Liver (tissue), 9 donors: ENCODE data around the gene SORL1. TPM values are rescaled to one million over a fixed set of nuclear protein-coding genes. Genes with fewer than 3 reads are reported as not detected.

Source experiments
- DNase-seq: peaks from one replicate; pipeline ENCODE4 v3.0.0-alpha.2; 2017; ENCODE audit warnings: low spot score
- H3K27ac ChIP-seq, 2 donors: one replicate each; pipeline ENCODE4 v1.7.0; 2013; ENCODE audit warnings: inconsistent platforms in 2 of 2, low read length in 2 of 2, control low read depth in 1 of 2, low read depth in 1 of 2, mild to moderate bottlenecking in 1 of 2
- H3K27me3 ChIP-seq, 4 donors: one replicate each; pipeline versions ENCODE4 v1.6.1 to v1.7.0; 2013; ENCODE audit warnings: low read length in 3 of 4, inconsistent platforms in 1 of 4, mild to moderate bottlenecking in 1 of 4, moderate library complexity in 1 of 4; ENCODE audit not compliant: control insufficient read depth in 4 of 4, insufficient read depth in 4 of 4
- H3K36me3 ChIP-seq, 4 donors: one replicate each; pipeline versions ENCODE4 v1.6.1 to v1.7.0; 2013; ENCODE audit warnings: low read length in 3 of 4, mild to moderate bottlenecking in 3 of 4, low read depth in 1 of 4, moderate library complexity in 1 of 4; ENCODE audit not compliant: control insufficient read depth in 4 of 4, insufficient read depth in 3 of 4
- H3K4me1 ChIP-seq, 4 donors: one replicate each; pipeline versions ENCODE4 v1.6.1 to v1.7.0; 2013; ENCODE audit warnings: low read length in 3 of 4, mild to moderate bottlenecking in 3 of 4, moderate library complexity in 1 of 4; ENCODE audit not compliant: control insufficient read depth in 4 of 4, insufficient read depth in 4 of 4
- H3K4me3 ChIP-seq, 3 donors: one replicate each; pipeline versions ENCODE4 v1.6.1 to v1.7.0; 2013; ENCODE audit warnings: low read length in 3 of 3, control low read depth in 1 of 3, low read depth in 1 of 3, mild to moderate bottlenecking in 1 of 3
- H3K9ac ChIP-seq, 2 donors: one replicate each; pipeline ENCODE4 v1.7.0; 2013; ENCODE audit warnings: low read length in 2 of 2, mild to moderate bottlenecking in 2 of 2, moderate library complexity in 2 of 2, control low read depth in 1 of 2, low read depth in 1 of 2
- H3K9me3 ChIP-seq, 4 donors: one replicate each; pipeline versions ENCODE4 v1.6.1 to v1.7.0; 2013; ENCODE audit warnings: low read length in 3 of 4; ENCODE audit not compliant: control insufficient read depth in 4 of 4
- ATF3 ChIP-seq: IDR thresholded peaks from 2 replicates; pipeline ENCODE4 v1.6.1; 2016; ENCODE audit warnings: antibody characterized with exemption
- EGR1 ChIP-seq, 2 donors: IDR thresholded peaks; 2 replicates each; pipeline ENCODE4 v1.6.1; 2016 to 2018; ENCODE audit warnings: antibody characterized with exemption in 2 of 2, low read depth in 2 of 2
- FOXA1 ChIP-seq: IDR thresholded peaks from 2 replicates; pipeline ENCODE4 v1.6.1; 2016; ENCODE audit warnings: antibody characterized with exemption
- FOXA2 ChIP-seq: IDR thresholded peaks from 2 replicates; pipeline ENCODE4 v1.6.1; 2016; ENCODE audit warnings: antibody characterized with exemption
- GABPA ChIP-seq, 2 donors: IDR thresholded peaks in 1 of 2; conservative IDR thresholded peaks in 1 of 2; 2 replicates each; pipeline ENCODE4 v1.6.1; 2016; ENCODE audit warnings: antibody characterized with exemption in 2 of 2, mild to moderate bottlenecking in 1 of 2, moderate library complexity in 1 of 2
- HNF4A ChIP-seq, 2 donors: conservative IDR thresholded peaks; 2 replicates each; pipeline ENCODE4 v1.6.1; 2016; ENCODE audit warnings: antibody characterized with exemption in 2 of 2, mild to moderate bottlenecking in 2 of 2
- HNF4G ChIP-seq: IDR thresholded peaks from 2 replicates; pipeline ENCODE4 v1.6.1; 2016; ENCODE audit warnings: antibody characterized with exemption
- JUND ChIP-seq, 2 donors: IDR thresholded peaks; 2 replicates each; pipeline ENCODE4 v1.6.1; 2016; ENCODE audit warnings: antibody characterized with exemption in 2 of 2
- NR2F2 ChIP-seq: IDR thresholded peaks from 2 replicates; pipeline ENCODE4 v1.6.1; 2016; ENCODE audit warnings: antibody characterized with exemption
- RAD21 ChIP-seq, 2 donors: IDR thresholded peaks; 2 replicates each; pipeline ENCODE4 v1.6.1; 2016; ENCODE audit warnings: antibody characterized with exemption in 2 of 2, mild to moderate bottlenecking in 2 of 2
- RXRA ChIP-seq, 2 donors: IDR thresholded peaks; 2 replicates each; pipeline ENCODE4 v1.6.1; 2017 to 2018; ENCODE audit warnings: antibody characterized with exemption in 2 of 2, mild to moderate bottlenecking in 1 of 2
- SP1 ChIP-seq: IDR thresholded peaks from 2 replicates; pipeline ENCODE4 v1.6.1; 2018; ENCODE audit warnings: antibody characterized with exemption, mild to moderate bottlenecking
- TAF1 ChIP-seq: conservative IDR thresholded peaks from 2 replicates; pipeline ENCODE4 v1.6.1; 2016; ENCODE audit warnings: antibody characterized with exemption, mild to moderate bottlenecking
- YY1 ChIP-seq: IDR thresholded peaks from 2 replicates; pipeline ENCODE4 v1.6.1; 2016; ENCODE audit warnings: antibody characterized with exemption, mild to moderate bottlenecking
- ZBTB33 ChIP-seq: IDR thresholded peaks from 2 replicates; pipeline ENCODE4 v1.6.1; 2016; ENCODE audit warnings: antibody characterized with exemption
- WGBS: extraction: QIAGEN DNeasy Blood & Tissue Kit; methylation state at CpG from one replicate; pipeline ENCODE4 v1.1.7; 2013; 5-methylcytosine and 5-hydroxymethylcytosine counted together
- polyA plus RNA-seq, 2 donors: library from polyadenylated mRNA; stranded (reverse) in 1 of 2; unstranded in 1 of 2; fragments of 200-250 nt in 1 of 2; fragments of >200 nt in 1 of 2; fragmentation: Nextera tagmentation in 1 of 2; extraction: Ambion mirVana in 1 of 2; gene quantifications; one replicate each; pipeline versions ENCODE4 v1.2.1 to v1.2.3, GENCODE V29; 2013 to 2015
- total RNA-seq, 2 donors: library from RNA; depleted of rRNA; stranded (reverse); fragments of >200 nt; gene quantifications; one replicate each; pipeline ENCODE4 v1.2.3, GENCODE V29; 2014
- TF ChIP-seq, protein P1 (sequence below): IDR thresholded peaks from 2 replicates; pipeline ENCODE4 v1.6.1; 2016; ENCODE audit warnings: antibody characterized with exemption, mild to moderate bottlenecking
- TF ChIP-seq, protein P2 (sequence below): IDR thresholded peaks from 2 replicates; pipeline ENCODE4 v1.6.1; 2016; ENCODE audit warnings: antibody characterized with exemption
- TF ChIP-seq, protein P3 (sequence below): fragments of 150-350 bp; IDR thresholded peaks from 2 replicates; pipeline ENCODE4 v1.5.1; 2017; ENCODE audit warnings: improper control_type of control experiment, low read depth, low read length; ENCODE audit not compliant: missing input control
- donor health status: healthy.
- donor health status: healthy.
- donor health status: healthy.
- donor health status: healthy.
- donor health status: healthy.

Gene SORL1
- total and polyA plus RNA-seq, 4 donors, result 14.6 to 124 (median 25.4) TPM

DNA sequence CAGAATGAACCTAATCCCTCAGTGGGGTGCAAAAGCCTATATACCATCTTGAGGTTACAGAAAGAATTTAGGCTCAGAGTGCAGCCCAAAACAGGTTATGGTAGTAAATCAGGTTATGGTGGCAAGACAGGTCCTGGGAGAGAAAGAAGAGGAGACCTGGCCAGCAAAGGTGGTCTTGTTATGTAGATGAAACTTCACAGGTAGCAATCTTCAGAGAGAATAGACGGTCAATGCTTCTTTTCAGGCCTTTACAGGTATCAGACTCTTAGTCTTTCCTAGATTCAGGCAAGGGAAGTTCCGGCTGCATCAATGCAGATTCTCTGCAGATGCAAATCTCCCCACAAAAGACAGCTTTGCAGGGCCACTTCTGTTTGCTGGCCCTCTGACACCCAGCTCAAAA, 45.8 kb upstream of the SORL1 start:
- Histone ChIP-seq H3K4me3 (no peak overlapping the region), H3K4me1 (no peaks in the 10 kb centered on the region), H3K36me3 (no peaks in the 10 kb centered on the region), H3K27ac (no peak overlapping the region), H3K27me3 (no peaks in the 10 kb centered on the region), H3K9ac (no peak overlapping the region), H3K9me3 (no peaks in the 10 kb centered on the region)
- no peak for TF ChIP-seq ZBTB33
- no peak for TF ChIP-seq HNF4G
- TF ChIP-seq GABPA (IDR thresholded peaks at IDR 0.05 in 1 of 2, conservative IDR thresholded peaks at IDR 0.05 in 1 of 2), result no peak
- no peak for TF ChIP-seq SP1
- TF ChIP-seq JUND (IDR thresholded peaks at IDR 0.05), result no peak
- TF ChIP-seq EGR1 (IDR thresholded peaks at IDR 0.05; ENCODE audit: low read depth in 2 of 2), result no peak
- TF ChIP-seq YY1, result no peak
- no peak for TF ChIP-seq ATF3
- TF ChIP-seq, protein P1, sequence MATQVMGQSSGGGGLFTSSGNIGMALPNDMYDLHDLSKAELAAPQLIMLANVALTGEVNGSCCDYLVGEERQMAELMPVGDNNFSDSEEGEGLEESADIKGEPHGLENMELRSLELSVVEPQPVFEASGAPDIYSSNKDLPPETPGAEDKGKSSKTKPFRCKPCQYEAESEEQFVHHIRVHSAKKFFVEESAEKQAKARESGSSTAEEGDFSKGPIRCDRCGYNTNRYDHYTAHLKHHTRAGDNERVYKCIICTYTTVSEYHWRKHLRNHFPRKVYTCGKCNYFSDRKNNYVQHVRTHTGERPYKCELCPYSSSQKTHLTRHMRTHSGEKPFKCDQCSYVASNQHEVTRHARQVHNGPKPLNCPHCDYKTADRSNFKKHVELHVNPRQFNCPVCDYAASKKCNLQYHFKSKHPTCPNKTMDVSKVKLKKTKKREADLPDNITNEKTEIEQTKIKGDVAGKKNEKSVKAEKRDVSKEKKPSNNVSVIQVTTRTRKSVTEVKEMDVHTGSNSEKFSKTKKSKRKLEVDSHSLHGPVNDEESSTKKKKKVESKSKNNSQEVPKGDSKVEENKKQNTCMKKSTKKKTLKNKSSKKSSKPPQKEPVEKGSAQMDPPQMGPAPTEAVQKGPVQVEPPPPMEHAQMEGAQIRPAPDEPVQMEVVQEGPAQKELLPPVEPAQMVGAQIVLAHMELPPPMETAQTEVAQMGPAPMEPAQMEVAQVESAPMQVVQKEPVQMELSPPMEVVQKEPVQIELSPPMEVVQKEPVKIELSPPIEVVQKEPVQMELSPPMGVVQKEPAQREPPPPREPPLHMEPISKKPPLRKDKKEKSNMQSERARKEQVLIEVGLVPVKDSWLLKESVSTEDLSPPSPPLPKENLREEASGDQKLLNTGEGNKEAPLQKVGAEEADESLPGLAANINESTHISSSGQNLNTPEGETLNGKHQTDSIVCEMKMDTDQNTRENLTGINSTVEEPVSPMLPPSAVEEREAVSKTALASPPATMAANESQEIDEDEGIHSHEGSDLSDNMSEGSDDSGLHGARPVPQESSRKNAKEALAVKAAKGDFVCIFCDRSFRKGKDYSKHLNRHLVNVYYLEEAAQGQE, result no peak
- TF ChIP-seq RAD21 (IDR thresholded peaks at IDR 0.05), result no peak
- TF ChIP-seq RXRA (IDR thresholded peaks at IDR 0.05), result no peak
- no peak for TF ChIP-seq FOXA2
- TF ChIP-seq, protein P2, sequence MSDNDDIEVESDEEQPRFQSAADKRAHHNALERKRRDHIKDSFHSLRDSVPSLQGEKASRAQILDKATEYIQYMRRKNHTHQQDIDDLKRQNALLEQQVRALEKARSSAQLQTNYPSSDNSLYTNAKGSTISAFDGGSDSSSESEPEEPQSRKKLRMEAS, result no peak
- WGBS, result 95% methylated on average over 2 of the region's 2 CpGs
- no peak for DNase-seq

DNA sequence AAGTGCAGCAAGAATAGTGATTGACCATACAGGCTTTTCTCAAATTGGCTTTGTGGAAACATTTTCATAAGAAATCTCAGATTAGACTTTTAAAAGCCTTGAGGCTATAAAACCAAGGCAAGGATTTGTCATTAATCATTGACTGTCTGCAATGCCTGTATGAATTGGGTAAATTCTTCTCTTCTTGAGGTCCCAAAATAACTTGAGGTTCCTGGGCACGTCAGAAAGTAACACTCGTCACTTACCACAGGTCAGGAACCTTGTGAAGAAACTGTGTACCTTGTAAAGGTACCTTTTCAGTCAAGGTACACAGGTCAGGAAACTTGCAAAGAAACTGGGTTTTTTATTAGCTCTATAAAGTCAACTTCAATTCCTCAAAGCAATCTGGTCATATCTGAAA, 43.3 kb upstream of the SORL1 start:
- no peak for DNase-seq
- 81% methylated on average over 2 of the region's 2 CpGs for WGBS
- H3K4me3 ChIP-seq, result no peak overlapping the region
- no peak overlapping the region for H3K27ac ChIP-seq
- H3K36me3 ChIP-seq, result no peaks in the 10 kb centered on the region
- no peak overlapping the region for H3K9ac ChIP-seq
- H3K9me3 ChIP-seq, result no peaks in the 10 kb centered on the region
- no peaks in the 10 kb centered on the region for H3K27me3 ChIP-seq
- H3K4me1 ChIP-seq, result peaks cover 0 to 3% (median 0%) of the 10 kb centered on the region in 4 donors
- no peak for TF ChIP-seq FOXA1
- TF ChIP-seq, protein P2, result no peak
- TF ChIP-seq NR2F2, result no peak
- TF ChIP-seq EGR1 (IDR thresholded peaks at IDR 0.05; ENCODE audit: low read depth in 2 of 2), result no peak
- no peak for TF ChIP-seq TAF1
- no peak for TF ChIP-seq SP1
- TF ChIP-seq FOXA2, result no peak
- TF ChIP-seq, protein P3, sequence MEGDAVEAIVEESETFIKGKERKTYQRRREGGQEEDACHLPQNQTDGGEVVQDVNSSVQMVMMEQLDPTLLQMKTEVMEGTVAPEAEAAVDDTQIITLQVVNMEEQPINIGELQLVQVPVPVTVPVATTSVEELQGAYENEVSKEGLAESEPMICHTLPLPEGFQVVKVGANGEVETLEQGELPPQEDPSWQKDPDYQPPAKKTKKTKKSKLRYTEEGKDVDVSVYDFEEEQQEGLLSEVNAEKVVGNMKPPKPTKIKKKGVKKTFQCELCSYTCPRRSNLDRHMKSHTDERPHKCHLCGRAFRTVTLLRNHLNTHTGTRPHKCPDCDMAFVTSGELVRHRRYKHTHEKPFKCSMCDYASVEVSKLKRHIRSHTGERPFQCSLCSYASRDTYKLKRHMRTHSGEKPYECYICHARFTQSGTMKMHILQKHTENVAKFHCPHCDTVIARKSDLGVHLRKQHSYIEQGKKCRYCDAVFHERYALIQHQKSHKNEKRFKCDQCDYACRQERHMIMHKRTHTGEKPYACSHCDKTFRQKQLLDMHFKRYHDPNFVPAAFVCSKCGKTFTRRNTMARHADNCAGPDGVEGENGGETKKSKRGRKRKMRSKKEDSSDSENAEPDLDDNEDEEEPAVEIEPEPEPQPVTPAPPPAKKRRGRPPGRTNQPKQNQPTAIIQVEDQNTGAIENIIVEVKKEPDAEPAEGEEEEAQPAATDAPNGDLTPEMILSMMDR, result no peak
- TF ChIP-seq JUND (IDR thresholded peaks at IDR 0.05), result no peak
- no peak for TF ChIP-seq YY1
- TF ChIP-seq HNF4G, result no peak
- no peak for TF ChIP-seq RAD21 (IDR thresholded peaks at IDR 0.05)
- no peak for TF ChIP-seq RXRA (IDR thresholded peaks at IDR 0.05)
- no peak for TF ChIP-seq ZBTB33
- TF ChIP-seq HNF4A (conservative IDR thresholded peaks at IDR 0.05), result no peak
- TF ChIP-seq, protein P1, result no peak
